NB4 (cell line): Measurements from ENCODE around the gene MTOR.

ENCODE experiments used
- DNase-seq: peaks from one replicate; pipeline ENCODE4 v3.0.0; 2010; ENCODE audit warnings: low read depth
- H3K4me3 ChIP-seq: one replicate; pipeline ENCODE4 v1.5.1; 2011; ENCODE audit warnings: mild to moderate bottlenecking, low read depth, low read length, moderate library complexity
- MYC ChIP-seq: IDR thresholded peaks from 2 replicates; pipeline ENCODE4 v1.6.1; 2011; ENCODE audit warnings: low read depth, low read length
- POLR2A ChIP-seq: IDR thresholded peaks from 2 replicates; pipeline ENCODE4 v1.6.1; 2011; ENCODE audit warnings: mild to moderate bottlenecking; ENCODE audit not compliant: insufficient read length; ENCODE audit errors: extremely low read depth
- TF ChIP-seq, protein P1 (sequence below): IDR thresholded peaks from 2 replicates; pipeline ENCODE4 v1.6.1; 2011; ENCODE audit warnings: low read depth, low read length
- TF ChIP-seq, protein P2 (sequence below): IDR thresholded peaks from one replicate; pipeline ENCODE4 v1.5.1; 2012; ENCODE audit warnings: low read depth, low read length

MTOR gene

DNA sequence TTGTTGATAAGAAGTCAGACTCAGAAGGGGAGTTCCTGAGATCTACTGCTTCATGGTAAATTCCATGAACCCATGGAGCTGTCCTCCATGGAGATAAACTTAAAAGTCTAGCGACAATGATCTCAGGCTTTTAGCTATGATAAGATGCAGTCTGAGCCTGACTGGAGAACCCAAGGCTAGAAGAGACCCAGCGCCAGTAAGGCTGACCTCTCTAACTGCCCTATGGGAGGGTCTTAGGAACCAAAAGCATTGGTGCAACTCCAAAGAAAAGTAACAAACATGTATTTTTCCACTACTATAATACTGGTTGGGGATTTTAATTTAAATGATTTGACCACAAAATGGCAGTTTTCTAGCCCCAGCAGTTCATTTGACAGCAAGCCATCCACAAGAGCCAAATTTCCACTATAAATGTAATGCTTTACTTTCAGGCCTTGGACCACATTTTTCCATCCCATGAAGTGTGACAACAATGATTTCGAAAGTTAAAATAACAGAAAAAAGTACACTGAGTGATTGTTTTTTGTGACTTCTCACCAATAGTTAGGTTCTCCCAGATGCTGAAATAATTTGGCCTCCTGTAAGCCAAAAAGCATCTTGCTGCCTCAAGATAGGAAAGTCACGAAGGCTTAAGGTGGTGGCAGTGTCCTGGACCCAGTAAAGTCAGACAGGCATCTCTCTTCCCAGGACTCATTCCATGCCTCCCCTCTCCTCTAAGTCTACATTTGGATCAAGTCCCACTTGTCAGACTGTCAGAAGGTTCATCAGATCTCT lies 119.5 kb downstream of the MTOR start:
- no peak for DNase-seq
- TF ChIP-seq, protein P1, sequence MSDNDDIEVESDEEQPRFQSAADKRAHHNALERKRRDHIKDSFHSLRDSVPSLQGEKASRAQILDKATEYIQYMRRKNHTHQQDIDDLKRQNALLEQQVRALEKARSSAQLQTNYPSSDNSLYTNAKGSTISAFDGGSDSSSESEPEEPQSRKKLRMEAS = no peak
- no peak for TF ChIP-seq MYC
- H3K4me3 ChIP-seq = no peak overlapping the region

DNA sequence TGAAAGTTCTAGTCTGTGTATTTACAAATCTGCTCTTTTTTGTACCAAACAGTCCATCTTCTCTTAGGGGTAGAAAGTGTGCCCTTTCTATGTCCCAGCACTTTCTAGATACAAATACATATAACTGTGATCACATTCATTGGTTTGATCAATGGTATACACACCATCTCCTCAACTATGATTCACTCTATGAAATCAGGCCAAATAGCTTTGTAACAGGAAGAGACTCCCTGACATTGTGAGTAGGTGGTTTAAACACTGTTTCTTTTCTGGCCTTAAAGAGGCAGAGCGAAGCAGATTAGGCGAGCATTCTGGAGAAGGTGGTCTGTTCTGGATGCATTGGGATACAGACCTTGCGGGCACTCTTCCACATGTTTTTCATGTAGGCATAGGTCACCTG lies 123.4 kb downstream of the MTOR start:
- no peak for DNase-seq
- TF ChIP-seq, protein P1 = no peak
- TF ChIP-seq POLR2A = no peak
- TF ChIP-seq, protein P2, sequence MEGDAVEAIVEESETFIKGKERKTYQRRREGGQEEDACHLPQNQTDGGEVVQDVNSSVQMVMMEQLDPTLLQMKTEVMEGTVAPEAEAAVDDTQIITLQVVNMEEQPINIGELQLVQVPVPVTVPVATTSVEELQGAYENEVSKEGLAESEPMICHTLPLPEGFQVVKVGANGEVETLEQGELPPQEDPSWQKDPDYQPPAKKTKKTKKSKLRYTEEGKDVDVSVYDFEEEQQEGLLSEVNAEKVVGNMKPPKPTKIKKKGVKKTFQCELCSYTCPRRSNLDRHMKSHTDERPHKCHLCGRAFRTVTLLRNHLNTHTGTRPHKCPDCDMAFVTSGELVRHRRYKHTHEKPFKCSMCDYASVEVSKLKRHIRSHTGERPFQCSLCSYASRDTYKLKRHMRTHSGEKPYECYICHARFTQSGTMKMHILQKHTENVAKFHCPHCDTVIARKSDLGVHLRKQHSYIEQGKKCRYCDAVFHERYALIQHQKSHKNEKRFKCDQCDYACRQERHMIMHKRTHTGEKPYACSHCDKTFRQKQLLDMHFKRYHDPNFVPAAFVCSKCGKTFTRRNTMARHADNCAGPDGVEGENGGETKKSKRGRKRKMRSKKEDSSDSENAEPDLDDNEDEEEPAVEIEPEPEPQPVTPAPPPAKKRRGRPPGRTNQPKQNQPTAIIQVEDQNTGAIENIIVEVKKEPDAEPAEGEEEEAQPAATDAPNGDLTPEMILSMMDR = no peak
- no peak for TF ChIP-seq MYC
- no peak overlapping the region for H3K4me3 ChIP-seq

DNA sequence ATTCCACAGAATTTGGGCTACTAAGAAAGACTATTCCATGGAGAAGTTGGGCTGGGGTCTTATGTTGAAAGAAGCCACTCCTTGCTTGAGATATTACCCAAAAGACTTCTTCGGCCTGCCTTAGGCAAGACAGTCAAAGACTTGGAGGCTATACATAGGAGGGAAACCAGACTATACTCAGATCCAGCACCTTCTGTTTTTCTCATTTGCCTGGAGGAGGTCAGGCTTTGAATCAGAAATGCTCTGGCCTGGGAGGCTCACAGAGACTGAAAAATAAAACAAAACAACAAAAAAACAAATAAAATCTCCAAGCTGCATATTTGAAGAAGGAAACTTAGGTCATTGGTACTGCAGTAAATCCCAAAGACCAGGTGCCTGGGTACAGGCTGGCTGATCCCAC lies 124.3 kb downstream of the MTOR start:
- TF ChIP-seq, protein P1 = no peak
- TF ChIP-seq, protein P2 = no peak
- TF ChIP-seq POLR2A (no peak), MYC (no peak)
- DNase-seq = no peak
- no peak overlapping the region for H3K4me3 ChIP-seq

DNA sequence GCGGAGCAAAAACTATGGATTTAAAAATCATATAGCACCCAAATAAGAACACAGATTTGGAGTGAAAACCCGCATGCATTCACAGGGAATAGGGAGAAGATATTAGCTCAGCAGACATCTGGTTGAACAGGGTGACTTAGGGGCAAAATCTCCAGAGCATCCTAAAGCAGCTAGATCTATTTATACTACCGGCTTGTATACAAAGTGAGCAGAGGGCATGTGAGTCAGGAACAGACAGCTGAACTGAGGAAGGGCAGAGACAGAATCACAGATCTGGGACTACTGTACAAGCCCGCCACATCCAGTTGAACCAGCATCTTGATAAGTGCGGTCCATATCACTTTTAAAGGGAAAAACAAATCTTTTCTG lies 127.5 kb downstream of the MTOR start:
- no peak overlapping the region for H3K4me3 ChIP-seq
- TF ChIP-seq, protein P2 = no peak
- TF ChIP-seq MYC (no peak), POLR2A (no peak)
- TF ChIP-seq, protein P1 = no peak
- DNase-seq = no peak

DNA sequence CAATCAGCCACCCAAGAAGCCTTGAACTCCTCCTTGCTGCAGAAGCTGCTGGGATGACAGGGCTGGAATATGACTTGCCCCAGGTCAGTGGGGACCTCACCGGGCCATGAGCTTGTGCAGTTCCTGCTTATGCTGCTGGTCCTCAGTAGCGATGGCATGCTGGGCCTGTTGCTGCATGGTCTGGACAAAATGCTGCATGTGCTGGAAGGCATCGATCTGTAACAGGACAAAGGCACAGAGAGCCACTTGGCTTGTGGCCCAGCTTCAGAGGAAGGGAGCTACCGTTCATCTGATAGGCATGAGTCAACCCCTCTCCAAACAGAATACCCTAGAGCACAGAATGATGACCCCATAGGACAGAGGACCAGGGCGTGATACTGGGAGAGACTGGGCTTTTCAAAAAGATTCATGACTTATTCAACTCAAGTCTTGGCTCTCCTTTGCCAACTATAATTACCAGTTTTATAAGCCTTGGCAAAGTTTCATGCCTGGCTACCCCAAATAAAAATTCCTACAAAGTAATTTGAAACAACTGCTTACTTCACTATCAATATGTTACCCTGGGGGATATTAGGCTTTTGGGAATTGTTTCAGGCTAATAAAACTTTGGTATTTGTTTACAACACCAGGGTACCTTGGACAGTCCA lies 128.0 kb downstream of the MTOR start:
- H3K4me3 ChIP-seq = no peak overlapping the region

More for the DNA sequence above, 128.0 kb downstream of the MTOR start:
- no peak for DNase-seq
- TF ChIP-seq, protein P1 = no peak
- TF ChIP-seq POLR2A (no peak), MYC (no peak)
- TF ChIP-seq, protein P2 = no peak
